ENCODE results near the gene GLIS1. TPM values are rescaled to one million over a fixed set of nuclear protein-coding genes. Genes with fewer than 3 reads are reported as not detected.
A peak's percentile ranks its signal among the peaks of the same experiment; 100 is the strongest.

Gene GLIS1
- total RNA-seq, 2 donors from 2014 or later = 0.25 to 0.34 TPM

DNA sequence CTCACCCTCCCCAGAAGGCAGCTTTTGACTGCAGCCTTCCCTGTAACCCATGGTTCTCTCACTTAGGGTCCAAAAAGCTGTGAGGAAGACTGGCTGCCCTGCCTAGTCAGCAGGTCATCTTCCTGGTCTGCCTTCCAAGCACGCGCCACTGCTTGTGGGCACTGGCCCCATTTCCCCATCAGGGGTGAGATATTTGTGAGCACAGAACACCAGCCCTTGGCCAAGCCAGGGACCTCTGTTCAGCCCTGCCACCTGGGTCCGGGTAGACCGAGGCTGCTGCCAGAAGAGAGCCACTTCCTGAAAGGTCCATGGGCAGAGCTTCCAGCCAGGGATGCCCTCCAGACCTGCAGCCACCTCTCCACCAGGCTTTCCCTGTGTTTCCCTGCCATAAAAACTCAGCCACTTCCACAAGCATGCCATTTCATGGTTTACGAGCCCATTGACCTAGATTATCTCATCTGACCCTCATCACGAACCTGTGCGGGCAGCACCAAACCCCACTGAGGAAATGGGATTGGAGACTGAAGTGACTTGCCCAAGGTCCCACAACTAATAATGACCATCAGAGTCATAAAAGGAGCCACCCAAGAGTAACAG, 40.5 kb downstream of the GLIS1 start:
- no peak for DNase-seq
- peak; percentile 26 for ATAC-seq
- intact Hi-C loops (cut with DNase I, micrococcal nuclease) = no loop called here

DNA sequence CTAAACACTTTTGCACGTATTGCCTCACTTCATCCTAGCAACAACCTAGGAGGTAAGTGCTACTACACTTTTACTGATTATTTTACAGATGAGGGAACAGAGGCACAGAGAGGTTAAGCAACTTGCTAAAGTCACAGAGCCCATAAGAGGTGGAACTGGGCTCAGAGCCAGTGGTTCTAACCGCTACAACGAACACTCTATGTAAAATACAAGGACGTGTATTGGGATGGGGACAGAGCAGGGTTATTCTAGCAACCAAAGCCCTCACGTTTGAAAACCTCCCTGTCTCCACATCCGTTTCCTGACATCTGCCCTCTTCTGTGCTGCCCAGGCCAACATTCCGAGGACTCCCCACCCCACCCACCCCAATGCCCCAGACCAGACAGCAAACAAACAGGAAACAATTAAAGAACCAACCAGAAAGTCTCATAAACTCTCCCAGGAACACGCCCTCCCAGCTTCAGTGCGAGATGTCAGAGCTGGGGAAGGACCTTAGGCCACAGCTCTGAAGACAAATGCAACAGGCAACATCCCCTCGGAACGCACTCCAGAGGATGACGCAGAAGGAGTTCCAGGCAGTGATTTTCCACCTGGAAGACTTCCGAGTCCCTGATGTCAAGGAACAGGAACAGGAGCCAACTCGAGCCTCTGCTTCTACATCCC, 41.1 kb downstream of the GLIS1 start:
- peak; percentile 81 for ATAC-seq
- DNase-seq = peak in 1 of 2 donors; percentile 31

DNA sequence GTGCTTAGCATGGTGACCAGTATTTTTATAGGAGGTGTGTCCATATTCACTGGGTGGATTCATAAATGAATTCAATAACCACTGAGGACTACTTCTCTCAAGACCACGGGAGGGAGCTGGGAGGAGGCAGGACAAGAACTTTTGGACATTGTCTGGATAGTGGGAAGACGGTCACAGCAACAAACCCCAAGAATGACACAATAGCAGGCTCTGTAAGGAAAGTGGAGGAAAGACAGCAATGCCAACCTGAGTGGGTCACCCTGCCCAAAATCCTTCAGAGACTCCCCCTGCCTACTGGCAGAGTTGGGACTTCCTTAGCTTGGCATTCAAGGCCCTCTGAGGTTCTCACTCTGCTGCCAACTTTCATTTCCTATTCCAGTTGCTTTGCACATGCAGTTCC, 42.0 kb downstream of the GLIS1 start:
- intact Hi-C loops (cut with DNase I, micrococcal nuclease) = no loop called here
- DNase-seq = no peak
- no peak for ATAC-seq

More for the DNA sequence above, 41.1 kb downstream of the GLIS1 start:
- intact Hi-C loops (cut with DNase I, micrococcal nuclease) = no loop called here

DNA sequence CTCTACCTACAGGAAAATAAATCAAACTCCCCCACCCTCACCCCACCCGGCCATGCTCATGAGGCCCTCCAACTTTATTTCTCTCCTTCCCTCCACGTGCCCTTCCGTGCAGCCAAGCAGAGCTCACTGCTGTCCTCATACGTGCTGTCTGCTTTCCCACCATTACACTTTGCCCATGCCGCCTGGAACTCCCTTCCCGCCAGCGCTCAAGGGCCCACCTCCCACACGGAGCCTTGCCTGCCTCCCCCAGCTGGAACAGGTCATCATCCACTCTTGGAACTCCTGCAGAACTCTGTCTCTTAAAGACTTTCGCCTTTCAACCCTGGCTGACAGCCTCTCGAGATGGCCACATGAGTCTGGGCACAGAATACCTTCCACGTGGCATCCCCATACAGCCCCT, 42.4 kb downstream of the GLIS1 start:
- DNase-seq (no peak), ATAC-seq (no peak)
- intact Hi-C loops (cut with DNase I, micrococcal nuclease) = no loop called here

DNA sequence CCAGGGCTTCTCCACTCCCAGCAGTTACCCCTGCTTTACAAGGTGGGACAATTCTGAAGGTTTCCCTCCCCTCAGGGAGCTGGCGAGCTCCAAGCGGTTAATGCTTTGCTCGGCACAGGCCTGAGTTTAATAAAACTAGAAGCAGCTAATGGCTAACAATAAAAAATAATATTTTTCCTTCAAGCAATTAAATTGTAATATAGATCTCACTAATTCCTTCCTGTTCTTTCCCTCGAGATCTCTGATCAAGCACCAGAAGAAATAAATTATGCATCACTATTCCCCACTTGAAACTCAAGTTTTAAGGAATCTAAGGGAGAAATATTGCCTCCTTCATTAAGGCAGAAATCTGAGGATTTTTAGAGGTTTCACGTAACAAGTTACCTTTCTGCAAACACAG, 42.9 kb downstream of the GLIS1 start:
- DNase-seq (no peak), ATAC-seq (no peak)
- intact Hi-C loops (cut with DNase I, micrococcal nuclease) = no loop called here

DNA sequence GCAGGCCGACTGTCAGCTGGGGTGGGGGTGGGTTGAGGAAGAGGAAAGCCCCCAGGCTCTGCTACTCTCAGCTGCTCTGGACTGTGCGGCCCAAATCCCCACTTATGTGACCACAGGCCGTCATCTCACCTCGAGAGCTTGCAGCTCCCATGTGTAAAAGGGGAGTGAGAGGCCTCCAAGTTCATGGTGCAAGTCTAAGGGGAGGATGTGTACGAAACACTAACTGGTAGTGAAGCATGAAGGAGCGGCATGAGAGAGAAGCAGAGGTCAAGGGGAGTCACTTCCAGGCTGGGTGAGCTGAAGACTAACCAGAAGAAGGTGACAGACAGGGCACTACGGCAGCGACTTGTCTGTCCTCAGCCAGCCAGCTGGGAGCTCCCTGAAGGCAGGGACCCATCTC, 43.8 kb downstream of the GLIS1 start:
- ATAC-seq (no peak), DNase-seq (no peak)
- intact Hi-C loops (cut with DNase I, micrococcal nuclease) = no loop called here

DNA sequence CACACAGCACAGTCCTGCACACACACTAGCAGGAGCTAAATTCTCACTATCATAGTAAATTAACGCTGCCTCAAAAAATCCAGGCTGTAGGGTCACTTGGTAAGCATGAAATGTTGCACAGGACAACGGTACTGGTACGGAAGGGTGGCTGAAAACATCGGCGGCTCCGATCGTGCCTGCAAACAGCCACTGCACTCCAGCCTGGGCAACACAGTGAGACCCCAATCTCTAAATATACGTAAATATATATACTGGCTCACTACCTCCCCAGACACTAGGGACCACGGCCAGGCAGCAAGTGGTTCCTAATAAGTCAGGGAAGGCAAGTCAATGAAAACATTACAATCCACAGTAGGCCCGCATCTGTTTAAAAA, 44.3 kb downstream of the GLIS1 start:
- DNase-seq = no peak
- intact Hi-C loops (cut with DNase I, micrococcal nuclease) = no loop called here
- no peak for ATAC-seq

DNA sequence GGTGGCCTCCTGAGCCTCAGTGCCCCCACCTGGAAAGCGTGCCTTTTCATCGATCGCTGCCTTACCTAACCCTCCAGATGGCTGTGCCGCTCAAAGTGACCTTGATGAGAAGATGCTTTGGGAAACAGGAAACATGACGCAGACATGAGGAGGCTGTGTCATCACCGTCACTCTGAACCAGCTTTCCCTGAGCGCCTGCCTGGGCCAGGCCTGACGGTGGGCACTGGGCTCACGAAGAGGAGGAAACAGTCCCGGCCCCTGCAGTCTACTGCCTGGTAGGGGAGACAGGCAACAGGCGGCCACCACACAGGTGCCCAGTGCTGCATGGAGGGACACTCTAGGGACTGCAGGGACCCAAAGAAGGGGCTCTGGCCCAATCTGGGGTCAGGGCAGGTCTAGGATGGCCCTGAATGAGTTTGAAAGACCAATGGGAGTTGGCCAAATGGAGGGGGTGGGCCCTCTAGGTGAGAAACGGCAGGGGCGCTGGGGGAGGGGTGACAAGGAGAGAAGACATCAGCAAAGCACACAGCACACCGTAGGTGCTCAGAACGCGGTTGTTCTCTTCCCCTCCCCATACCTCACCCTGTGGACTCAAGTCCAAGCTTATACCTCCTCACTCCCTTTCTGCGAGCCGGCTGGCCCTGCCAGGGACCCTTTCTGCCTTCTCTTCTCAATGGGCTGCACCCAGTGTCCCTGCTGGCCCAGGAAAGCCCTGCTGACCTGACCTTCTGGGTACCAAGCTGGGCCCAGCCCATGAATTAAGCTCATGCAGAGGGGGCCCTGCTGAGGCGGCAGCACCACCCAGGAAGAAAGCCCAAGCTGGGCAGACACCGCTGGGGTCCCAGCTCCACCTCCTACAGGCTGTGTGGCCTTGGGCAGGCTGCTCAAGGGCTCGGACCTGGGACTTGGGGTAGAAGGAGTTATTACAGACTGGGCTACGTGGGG, 44.9 kb downstream of the GLIS1 start:
- ATAC-seq (no peak), DNase-seq (no peak)
- intact Hi-C loops (cut with DNase I, micrococcal nuclease) = no loop called here

DNA sequence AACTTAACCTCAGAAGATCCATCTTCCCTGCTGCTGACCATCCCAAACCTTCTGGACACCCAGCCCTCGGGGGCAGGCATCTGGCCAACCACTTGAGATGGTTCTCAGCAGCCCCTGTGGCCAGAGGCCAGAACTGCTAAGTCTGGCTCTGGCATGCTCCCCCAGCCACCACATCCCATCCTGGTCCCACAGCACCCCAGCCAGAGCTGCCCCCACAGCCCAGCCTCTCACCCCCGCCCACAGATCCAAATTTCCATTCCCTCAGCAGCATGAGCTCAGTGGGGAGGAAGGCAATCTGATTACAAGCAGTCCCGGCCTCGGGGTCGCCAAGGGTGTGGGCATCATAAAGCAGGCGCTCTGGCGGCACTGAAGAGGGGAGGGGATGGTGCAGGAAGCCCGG, 45.6 kb downstream of the GLIS1 start:
- ATAC-seq = no peak
- DNase-seq = no peak
- intact Hi-C loops (cut with DNase I, micrococcal nuclease) = no loop called here

DNA sequence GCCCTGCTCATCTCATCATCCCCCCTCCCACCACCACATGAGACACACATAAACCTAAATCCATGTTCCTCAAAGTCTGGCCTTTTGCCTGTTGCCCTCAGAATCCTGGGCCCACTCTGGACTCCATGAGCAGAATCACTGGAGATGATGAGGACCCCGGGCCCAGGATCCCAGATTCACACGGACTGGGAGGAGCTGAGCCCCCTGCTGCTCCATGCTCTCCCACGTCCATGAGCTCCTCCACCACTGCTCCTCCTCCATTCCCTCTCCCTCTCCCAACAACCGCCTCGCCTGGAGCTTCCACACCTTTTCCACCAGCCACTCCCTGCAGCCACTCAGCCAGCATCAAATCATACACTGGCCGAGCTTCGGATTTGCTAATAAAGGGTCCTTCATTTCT, 47.6 kb downstream of the GLIS1 start:
- intact Hi-C loops (cut with DNase I, micrococcal nuclease) = no loop called here
- ATAC-seq (no peak), DNase-seq (no peak)

DNA sequence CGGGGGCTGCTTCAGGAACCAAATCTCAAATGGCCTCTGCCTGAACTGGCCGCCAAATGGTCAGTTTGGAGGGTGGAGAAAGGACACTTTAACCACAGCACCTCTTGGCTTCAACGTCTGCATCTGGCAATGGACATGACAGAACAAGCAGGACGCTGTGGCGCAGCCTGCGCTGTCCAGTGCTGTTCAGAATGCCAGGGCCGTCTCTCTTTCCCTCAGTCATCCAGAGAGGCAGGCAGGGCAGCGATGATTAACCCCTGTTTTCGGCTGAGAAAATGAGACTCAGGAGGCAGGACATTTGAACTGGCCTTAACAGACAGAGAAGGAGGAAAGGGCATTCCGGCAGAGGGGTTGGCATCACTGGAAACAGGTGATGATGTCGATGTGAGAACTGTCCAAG, 48.6 kb downstream of the GLIS1 start:
- intact Hi-C loops (cut with DNase I, micrococcal nuclease) = no loop called here
- ATAC-seq (no peak), DNase-seq (no peak)

DNA sequence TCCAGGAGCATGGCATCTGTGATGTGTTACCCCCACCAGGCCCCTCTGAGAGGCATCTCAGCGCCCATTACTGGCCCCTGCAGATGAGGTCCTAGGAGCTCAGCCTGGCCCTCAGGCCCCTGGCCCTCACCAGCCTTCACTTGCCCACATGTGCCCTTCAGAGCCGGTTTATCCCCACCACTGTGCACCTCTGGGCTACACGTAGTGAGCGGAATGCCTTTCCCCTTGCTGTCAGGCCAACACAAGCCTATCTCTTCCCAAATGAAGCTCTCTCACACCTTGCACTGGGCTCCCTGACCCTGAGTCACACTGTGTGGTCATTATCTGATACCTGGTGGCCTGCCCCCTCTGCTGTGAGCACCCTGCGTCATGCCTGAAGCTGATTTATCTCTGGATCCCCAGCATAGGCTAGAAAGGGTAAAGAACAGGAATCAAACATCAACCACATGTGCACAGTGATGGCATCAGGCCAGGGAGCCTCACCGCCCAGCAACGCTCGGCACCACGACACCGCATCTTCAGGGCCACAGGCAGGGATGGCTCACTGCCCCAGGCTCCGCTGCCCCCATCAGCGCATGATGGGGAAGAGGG, 49.1 kb downstream of the GLIS1 start:
- intact Hi-C loops (cut with DNase I, micrococcal nuclease) = no loop called here
- DNase-seq (no peak), ATAC-seq (no peak)

DNA sequence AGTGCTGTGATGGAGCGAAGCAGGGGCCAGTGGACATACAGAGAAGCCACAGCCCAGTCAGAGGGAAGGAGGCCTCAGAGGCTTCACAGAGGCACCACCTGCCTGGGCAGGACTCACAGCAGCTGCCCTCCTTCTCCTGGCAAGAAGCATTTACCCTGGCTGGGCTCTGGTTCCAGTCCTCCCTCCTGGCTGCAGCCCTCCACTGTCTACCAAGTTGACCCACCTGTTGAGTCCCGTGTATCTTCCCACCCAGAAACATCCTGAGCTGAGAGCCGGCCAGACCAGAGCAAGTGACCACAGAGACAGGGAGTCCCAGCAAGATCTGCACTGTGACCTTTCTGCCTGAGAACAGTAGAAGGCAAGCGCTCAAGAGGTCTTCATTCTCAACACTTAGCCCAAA, 49.7 kb downstream of the GLIS1 start:
- intact Hi-C loops (cut with DNase I, micrococcal nuclease) = no loop called here
- no peak for DNase-seq
- ATAC-seq = no peak

DNA sequence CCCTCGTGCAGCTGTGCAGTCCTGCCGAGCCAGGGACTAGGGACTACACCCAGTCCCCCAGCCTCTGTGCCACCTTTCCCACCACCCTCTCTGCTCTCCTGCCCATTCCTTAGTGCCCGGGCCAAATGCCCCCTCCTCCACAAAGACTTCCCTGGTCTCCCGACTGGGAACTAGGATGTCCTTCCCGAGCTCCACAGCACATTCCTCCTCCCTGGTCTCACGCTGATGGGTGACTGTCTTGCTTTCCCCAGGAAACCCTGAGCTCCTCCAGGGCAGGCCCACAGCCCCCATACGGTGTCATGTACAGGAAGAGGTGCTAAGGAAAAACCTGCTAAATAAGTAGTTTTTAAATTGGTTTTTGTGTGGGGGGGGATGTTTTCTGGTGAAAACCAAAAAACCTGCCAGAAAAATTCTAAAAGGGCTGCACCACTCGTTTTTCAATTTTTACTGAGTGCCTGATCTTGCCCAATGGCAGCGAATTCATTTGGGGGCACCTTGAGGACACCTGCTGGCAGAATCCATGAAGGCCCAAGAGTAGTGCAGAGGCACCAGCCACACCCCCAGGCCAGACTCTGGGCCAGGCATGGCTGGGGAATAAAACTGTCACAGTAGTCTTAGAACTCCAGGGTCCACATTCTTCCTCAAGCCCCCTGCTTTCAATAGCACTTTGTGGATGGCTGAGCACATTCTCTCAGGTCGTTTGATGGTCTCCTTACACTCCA, 50.4 kb downstream of the GLIS1 start:
- ATAC-seq = no peak
- no peak for DNase-seq
- intact Hi-C loops (cut with DNase I, micrococcal nuclease) = no loop called here

DNA sequence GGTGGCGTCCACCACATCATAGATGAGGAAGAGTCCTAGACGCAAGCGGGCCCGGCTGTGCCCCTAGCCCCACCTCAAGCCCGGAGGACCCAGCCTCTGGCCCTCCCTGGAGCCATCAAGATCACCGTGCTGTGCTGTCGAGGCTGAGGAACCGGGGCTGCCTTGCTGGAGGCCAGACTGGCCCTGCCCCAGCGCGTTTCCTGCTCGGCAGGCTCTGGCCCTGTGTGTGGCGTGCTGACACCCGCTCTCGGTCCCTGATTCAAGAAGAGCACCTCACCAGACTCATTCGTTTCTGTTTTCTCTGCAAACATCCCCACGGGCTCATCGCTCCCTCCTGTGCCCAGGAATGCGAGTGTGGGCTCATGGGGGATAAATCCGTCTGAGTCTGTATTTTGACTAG, 51.1 kb downstream of the GLIS1 start:
- intact Hi-C loops (cut with DNase I, micrococcal nuclease) = no loop called here
- ATAC-seq (no peak), DNase-seq (no peak)

DNA sequence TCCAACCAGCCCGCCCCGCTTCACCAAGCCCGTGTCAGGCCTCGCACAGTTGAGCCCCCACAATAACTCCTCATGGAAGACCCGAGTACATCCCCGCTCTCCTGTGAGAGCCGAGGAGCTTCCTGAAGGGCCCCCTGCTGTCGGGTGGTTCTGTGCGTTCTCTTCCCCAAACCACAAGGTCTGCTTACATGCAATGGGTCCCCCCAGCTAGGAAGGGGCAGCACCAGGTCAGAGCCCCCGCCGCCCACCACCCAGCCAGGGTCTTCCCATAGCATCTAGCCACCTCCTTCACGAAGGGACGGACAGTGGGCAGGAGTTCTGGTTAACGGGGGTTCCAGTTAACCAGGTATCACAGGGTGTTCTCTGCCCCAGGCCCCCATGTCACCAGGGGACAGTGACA, 51.5 kb downstream of the GLIS1 start:
- DNase-seq = no peak
- intact Hi-C loops (cut with DNase I, micrococcal nuclease) = no loop called here
- ATAC-seq = no peak

DNA sequence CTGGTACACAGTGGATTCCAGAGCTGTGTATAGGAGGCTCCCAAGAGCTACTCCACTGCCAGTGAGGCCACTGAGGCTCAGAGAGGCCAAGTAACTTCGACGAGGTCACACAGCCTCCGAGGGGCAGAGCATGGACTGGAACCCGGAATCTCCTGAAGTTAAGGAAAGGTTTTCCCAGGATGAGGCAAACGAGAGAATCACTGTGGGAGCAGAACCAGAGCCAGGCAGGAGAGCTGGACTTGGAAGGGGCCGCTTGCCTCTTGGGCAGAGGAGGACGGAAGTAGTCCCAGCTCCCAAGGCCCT, 52.0 kb downstream of the GLIS1 start:
- intact Hi-C loops (cut with DNase I, micrococcal nuclease) = no loop called here
- no peak for ATAC-seq

DNA sequence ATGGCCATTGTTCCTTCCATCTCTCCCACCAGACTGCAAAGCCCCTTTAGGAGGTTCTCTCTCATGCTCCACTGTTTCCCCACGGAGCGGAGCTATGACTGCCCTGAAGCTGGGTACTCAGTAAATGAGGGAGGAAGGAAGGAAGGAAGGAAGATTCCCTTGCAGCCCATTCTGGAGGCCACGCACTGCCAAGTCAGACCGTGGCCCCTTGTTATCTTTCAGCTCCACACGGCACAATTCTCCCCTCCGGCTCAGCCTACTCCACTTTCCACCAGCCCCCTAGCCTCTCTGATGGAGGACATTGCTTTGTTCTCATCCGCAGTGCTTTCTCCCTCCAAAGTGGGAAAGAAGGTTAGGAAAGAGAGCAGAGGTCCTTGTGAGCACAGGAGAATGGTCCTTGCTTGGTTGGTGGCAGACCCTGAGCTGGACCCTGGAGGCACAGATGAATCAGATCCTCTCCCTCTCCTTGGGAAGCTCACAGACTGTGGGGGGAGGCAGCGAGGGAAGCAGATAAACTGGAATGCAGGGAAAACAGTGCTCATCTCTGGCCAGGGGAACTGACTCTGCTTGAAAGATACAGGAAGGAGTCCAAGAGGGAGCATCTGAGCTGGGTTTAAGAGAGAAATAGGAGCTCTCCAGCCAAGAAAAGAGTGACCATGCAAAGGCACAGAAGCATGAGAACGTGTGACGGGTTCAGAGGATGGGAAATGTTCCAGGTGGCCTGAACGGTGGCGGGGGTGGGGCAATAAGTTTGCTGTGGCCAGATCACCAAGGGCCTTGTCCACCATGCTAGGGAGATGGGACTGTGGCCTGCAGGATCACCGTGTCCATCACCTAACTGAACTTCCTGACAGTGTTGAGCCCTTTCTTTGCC, 52.6 kb downstream of the GLIS1 start:
- no peak for DNase-seq
- intact Hi-C loops (cut with DNase I, micrococcal nuclease) = no loop called here
- ATAC-seq = no peak

More for the DNA sequence above, 52.0 kb downstream of the GLIS1 start:
- DNase-seq = no peak
